ENCODE data around the gene SOX2.

GRCh38 chr3:181756645-181757297 is 45.0 kb downstream of the SOX2 start:
- TF ChIP-seq, protein P1, sequence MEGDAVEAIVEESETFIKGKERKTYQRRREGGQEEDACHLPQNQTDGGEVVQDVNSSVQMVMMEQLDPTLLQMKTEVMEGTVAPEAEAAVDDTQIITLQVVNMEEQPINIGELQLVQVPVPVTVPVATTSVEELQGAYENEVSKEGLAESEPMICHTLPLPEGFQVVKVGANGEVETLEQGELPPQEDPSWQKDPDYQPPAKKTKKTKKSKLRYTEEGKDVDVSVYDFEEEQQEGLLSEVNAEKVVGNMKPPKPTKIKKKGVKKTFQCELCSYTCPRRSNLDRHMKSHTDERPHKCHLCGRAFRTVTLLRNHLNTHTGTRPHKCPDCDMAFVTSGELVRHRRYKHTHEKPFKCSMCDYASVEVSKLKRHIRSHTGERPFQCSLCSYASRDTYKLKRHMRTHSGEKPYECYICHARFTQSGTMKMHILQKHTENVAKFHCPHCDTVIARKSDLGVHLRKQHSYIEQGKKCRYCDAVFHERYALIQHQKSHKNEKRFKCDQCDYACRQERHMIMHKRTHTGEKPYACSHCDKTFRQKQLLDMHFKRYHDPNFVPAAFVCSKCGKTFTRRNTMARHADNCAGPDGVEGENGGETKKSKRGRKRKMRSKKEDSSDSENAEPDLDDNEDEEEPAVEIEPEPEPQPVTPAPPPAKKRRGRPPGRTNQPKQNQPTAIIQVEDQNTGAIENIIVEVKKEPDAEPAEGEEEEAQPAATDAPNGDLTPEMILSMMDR (IDR thresholded peaks at IDR 0.05 in 4 of 5, conservative IDR thresholded peaks at IDR 0.05 in 1 of 5): no peak
- no peak for TF ChIP-seq POLR2A (IDR thresholded peaks at IDR 0.05)
